NCI-H1930 (cell line): ENCODE results near the gene POLN.
A peak's percentile ranks its signal among the peaks of the same experiment; 100 is the strongest.
"Not testable (repeated sequence)": the region's sequence is repeated elsewhere in the genome, so short reads cannot be mapped to it uniquely, and the experiment has no call there.

Experiments
- DNase-seq, 2 experiments: peaks; one replicate each; lab custom pipeline; 2025; lab: John Stamatoyannopoulos, UW

Gene POLN

DNA sequence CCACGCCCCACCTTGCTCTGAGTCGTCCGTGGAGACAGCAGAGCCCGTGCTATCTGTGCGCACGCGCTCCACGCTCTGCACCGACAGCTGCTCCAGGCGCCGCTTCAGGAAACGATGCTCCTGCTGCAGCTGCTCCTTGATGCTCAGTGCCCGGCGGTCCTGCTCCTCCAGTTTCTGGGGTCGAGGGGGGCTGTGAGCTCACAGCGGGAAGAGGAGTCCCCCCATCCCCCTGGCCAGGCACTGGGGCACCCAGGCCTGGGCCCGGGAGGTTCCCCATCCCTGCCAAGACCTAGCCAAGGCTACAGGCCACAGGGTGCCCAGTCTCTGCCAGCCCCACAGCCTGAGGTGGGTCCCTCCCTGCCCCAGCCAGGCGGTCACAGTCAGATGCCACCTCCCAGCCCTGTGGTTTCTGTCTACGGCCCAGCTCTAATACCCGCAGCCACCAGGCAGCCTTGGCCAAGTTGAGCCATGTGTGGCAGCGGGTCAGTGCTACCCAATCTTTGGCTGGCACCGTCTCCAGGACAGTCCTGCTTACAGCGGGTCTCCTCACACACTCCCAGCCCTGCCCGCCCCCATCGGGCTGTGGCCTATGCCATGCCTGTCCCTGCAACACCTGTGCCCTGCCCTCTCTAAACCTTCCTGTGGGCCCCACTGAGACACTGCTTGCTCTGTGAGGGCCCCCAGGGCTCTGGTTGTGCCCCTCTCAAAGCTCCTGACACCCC, 9.3 kb upstream of the POLN start:
- DNase-seq = no peak

GRCh38 chr4:2250357-2251072, 8.6 kb upstream of the POLN start:
- no peak for DNase-seq

- DNase-seq = no peak
These were observed 7.8 kb upstream of the POLN start for GRCh38 chr4:2249526-2250356.

DNA sequence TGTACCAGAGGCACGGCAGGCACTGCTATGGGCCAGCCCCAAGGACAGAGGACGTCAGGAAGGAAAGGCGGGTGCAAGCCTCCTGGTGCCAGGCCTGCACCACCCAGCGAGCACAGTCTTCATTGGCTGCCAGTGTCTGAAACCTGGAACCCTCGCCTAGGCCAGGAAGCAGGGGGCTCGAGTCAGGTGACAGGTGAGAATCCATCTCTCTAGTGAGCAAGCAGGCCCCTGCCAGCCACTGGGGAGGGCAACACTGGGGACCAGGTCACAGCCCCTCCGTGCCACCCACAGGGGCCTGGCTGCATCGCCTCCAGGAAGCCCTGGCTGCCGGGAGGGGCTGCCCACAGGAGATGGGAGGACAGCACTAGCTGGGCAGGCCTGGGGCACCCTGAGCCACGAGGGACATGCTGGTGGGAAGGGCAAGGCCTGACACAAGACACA, 6.9 kb upstream of the POLN start:
- no peak for DNase-seq

GRCh38 chr4:2248044-2248780, 6.3 kb upstream of the POLN start:
- no peak for DNase-seq

GRCh38 chr4:2247128-2248043, 5.5 kb upstream of the POLN start:
- DNase-seq = no peak

- DNase-seq = no peak
These were observed 4.6 kb upstream of the POLN start for GRCh38 chr4:2246384-2247127.

DNA sequence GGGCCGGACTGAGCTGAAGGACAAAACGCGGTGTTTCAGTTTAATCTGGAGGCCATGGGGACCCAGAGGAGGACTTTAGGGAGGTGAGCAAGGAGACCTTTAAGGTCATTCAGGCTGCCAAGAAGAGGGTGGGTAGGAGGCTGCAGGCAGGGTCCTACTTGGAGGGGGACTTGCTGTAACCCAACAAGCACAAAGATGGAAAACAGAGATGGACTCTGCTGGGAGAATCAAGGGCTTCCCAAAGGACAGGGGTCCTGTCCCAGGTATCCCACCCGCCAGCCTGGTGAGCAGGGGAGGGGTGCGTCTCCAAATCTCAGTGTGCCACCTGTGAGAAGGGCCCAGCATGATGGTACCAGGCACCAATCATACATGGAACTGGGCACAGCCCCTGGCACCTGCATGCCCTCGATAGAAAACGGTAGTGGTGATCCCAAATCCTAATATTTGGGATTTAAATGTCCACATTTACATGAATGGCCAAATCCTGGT, 3.9 kb upstream of the POLN start:
- no peak for DNase-seq

DNA sequence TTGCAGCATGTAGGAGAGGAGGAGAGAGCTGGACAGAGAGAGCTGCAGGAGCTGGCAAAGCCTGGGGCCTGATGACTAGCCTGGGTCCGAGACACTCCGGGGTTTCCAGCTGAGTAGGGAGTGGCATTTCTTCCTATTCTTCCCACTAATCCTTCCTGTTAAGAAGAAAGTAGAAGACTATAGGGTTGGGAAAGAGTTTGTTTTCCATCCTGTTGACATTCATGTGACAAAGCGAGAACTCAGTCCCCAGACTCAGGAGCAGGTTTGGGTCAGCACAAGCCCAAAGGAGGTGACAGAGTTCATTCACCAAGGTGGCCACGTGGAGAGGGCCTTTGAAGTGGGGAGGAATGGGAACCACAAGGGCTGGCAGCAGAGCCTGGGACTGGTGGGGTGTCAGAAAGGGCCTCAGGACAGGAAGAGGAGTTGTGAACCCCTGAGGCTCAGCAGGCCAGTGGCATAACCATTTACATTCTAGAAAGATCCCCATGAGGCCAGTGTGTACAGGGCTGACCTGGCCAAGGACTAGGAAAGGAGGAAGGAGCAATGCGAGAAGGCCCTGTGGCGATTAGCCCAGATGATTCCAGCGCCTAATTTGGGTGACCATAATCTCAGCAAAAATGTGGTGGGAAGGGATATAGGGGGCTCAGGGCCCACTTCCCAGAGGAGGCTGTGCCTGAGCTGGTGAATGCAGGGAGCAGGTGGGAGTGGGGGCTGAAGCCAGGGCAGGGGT, 3.3 kb upstream of the POLN start:
- DNase-seq = no peak

DNA sequence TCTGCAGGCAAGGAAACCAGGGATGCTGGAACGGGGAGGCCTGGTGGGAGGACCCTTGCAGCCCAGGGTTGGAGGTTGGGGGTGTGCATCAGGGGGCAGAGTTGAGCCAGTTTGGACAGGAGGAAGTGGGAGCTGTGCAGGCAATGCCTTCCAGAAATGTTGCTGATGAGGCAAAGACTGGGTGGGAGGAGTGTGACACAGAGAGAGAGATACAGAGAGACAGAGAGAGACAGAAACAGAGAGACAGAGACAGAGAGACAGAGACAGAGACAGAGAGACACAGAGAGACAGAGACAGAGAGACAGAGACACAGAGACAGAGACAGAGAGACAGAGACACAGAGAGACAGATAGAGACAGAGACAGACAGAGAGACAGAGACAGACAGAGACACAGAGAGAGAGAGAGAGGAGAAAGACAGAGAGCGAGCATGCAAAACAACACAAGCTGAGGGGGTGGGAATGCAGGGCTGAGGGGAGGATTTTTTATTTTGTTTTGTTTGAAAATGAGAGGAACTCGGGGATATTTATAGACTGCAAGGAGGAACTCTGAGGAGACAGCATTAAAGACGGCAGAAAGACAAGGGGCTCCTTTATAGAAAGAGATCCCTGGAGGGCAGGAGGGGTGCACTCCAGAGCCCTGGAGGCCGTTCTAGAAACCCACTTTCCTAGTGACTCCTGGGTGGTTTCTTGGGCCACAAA, 1.9 kb upstream of the POLN start:
- peak in 1 of 2 experiments; percentile 30 for DNase-seq

DNA sequence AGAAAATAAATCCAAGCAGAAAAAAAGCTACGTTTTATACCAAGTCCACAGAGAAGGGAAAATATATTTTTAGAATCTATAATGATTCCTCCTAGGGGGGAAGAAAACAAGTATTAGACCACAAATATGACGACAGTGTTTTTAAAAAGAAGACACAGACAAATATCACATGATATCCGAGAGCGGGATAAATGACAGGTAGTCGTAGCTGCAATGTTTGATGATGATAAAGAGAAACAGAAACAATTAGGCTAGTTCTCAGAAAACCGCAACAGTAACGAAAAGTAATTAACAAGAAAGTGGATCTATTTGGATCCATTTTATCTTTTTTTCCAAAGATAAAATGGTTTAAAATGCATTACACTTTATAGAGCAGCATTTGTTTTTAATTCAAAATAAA, 918 bp downstream of the POLN start:
- DNase-seq = no peak

GRCh38 chr4:2236944-2237666, 4.8 kb downstream of the POLN start:
- DNase-seq = no peak

GRCh38 chr4:2231082-2231481, 10.8 kb downstream of the POLN start:
- DNase-seq = no peak

DNA sequence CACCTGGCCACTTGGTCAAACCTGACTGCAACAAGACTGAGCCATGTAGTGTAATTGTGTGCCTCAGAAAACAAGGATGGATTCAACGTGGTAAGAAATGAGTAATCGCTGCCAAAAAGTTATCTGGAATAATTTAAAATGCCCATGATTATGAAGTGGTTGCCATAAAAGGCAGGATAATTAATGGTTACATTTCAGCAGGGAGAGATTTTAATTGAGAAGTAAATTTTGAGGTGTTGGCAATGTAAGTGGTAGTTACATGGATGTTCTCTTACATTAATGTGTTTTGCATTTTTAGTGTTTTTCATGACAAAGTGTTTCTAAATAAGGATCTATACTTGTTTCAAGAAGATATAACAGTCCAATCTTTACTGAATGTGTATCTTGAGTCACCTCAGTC, 15.7 kb downstream of the POLN start:
- no peak for DNase-seq

DNA sequence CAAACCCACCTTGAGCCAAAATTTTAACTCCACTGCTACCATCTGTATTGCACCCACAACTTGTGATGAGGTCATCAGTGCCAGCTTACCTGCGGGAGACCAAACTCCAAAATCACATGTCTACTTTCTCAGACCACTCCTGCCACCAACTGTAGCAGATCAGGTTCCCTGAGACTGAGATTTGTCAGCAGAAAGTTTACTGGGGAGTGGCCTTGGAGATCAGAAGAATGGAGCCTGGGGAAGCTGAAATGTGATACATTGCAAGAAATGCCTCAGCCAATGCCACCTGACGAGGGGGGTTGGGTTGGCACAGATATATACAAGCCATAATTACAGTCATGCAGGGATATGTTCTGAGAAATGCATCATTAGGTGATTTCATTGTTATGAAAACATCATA, 19.1 kb downstream of the POLN start:
- no peak for DNase-seq

- DNase-seq = not testable (repeated sequence)
These were observed 20.5 kb downstream of the POLN start for GRCh38 chr4:2221378-2221777.

GRCh38 chr4:2220016-2220630, 21.8 kb downstream of the POLN start:
- DNase-seq = peak in 1 of 2 experiments; percentile 57
